GM12864 (cell line): ENCODE data around the gene RASGEF1B.

Experiments used
- DNase-seq: peaks from one replicate; pipeline ENCODE4 v3.0.0-alpha.2; 2011; ENCODE audit warnings: low read depth
- H3K4me3 ChIP-seq: 2 replicates; pipeline ENCODE4 v1.5.1; 2011; ENCODE audit warnings: mild to moderate bottlenecking, low read depth, low read length, control low read depth
- TF ChIP-seq, protein P1 (sequence below): IDR thresholded peaks from 2 replicates; pipeline ENCODE4 v1.5.1; 2011; ENCODE audit warnings: low read depth, mild to moderate bottlenecking, moderate library complexity, low read length, control low read depth, inconsistent platforms; ENCODE audit errors: missing control alignments

RASGEF1B gene

DNA sequence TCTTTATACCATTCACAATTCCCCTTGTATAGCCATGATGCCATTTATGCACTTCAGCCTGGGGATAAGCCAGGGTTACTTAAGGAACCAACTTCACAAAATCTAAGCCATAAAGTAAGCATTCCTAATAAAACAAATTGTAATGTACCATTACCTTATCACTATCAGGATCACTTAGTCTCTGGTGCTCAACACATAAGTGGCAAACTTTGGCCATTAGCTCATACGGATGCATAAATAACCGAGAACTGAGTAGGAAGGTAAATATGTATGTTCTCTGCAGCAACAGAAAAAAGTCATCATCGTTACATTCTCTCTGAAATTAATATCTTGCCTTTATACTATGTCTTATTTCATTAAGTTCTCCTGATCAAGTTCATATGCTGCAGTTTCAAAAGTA is 14.4 kb downstream of the RASGEF1B start:
- no peak overlapping the region for H3K4me3 ChIP-seq
- TF ChIP-seq, protein P1, sequence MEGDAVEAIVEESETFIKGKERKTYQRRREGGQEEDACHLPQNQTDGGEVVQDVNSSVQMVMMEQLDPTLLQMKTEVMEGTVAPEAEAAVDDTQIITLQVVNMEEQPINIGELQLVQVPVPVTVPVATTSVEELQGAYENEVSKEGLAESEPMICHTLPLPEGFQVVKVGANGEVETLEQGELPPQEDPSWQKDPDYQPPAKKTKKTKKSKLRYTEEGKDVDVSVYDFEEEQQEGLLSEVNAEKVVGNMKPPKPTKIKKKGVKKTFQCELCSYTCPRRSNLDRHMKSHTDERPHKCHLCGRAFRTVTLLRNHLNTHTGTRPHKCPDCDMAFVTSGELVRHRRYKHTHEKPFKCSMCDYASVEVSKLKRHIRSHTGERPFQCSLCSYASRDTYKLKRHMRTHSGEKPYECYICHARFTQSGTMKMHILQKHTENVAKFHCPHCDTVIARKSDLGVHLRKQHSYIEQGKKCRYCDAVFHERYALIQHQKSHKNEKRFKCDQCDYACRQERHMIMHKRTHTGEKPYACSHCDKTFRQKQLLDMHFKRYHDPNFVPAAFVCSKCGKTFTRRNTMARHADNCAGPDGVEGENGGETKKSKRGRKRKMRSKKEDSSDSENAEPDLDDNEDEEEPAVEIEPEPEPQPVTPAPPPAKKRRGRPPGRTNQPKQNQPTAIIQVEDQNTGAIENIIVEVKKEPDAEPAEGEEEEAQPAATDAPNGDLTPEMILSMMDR, result no peak
- no peak for DNase-seq

DNA sequence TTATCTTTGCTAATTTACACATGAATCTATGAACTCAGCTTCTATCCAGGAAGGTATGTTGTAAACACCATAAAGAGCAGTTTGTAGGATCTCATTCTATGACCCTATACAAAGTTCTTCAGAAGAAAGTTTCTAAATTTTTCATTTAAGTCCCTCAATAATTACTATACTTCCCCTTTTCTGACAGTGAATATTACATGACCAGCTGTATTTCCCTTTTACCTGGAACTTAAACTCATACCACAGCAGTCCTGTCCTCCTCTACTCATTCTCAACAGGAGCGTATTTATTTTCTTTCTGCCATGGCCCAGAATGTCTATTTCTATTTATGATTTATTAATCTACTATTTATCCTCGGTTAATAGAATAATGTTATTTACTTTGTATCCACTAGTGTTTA is 15.8 kb downstream of the RASGEF1B start:
- TF ChIP-seq, protein P1, result no peak
- no peak overlapping the region for H3K4me3 ChIP-seq
- no peak for DNase-seq

DNA sequence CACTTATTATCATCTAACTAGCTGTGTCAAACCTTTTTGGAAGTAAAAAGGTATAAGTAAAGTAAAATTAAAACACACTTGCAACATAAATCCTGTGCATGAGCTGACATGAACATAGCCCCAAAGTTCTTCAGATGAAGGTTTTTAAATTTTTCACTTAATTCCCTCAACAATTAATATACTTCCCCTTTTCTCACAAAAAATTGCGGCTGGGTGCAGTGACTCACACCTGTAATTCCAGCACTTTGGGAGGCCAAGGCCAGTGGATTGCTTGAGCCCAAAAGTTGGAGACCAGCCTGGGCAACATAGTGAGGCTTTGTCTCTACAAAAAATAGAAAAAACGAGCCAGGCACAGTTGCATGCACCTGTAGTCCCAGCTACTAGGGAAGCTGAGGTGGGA is 16.8 kb downstream of the RASGEF1B start:
- no peak for DNase-seq
- no peak overlapping the region for H3K4me3 ChIP-seq
- TF ChIP-seq, protein P1, result no peak

DNA sequence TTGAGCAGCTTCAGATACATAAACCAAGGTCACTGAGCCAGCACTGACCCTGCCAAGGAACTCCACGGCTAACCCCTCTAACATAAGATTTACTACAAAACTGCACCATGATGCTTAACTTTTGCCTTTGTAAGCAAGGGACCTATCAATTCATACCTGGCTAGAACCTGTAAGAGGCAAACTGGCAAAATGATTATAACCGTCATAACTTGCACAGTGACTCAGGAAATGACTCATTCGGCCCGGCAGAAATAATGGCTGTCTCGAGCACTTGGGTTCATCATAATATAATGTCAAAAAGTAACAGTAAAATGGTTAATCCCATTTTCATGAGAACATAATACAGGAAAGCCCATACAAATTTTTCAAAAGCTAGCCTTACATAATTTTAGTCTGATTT is 17.2 kb downstream of the RASGEF1B start:
- TF ChIP-seq, protein P1, result no peak
- DNase-seq, result no peak
- no peak overlapping the region for H3K4me3 ChIP-seq

DNA sequence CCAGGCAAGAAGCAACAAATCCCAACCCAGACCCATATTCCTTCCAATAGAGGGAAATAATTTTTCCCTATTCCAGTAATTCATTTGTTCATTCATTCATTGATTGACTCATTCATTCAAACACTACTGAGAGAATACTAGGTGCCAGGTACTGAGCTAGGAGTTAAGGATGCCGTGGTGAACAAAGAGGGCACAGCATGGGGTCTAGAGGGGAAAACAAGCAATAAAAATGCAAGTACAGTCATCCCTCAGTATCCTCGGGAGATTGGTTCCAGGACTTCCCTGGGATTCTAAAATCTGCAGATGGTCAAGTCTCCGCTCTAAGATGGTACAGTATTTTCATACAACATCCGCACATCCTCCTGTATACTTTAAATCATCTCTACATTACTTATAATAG is 18.7 kb downstream of the RASGEF1B start:
- TF ChIP-seq, protein P1, result no peak
- DNase-seq, result no peak
- H3K4me3 ChIP-seq, result no peak overlapping the region

DNA sequence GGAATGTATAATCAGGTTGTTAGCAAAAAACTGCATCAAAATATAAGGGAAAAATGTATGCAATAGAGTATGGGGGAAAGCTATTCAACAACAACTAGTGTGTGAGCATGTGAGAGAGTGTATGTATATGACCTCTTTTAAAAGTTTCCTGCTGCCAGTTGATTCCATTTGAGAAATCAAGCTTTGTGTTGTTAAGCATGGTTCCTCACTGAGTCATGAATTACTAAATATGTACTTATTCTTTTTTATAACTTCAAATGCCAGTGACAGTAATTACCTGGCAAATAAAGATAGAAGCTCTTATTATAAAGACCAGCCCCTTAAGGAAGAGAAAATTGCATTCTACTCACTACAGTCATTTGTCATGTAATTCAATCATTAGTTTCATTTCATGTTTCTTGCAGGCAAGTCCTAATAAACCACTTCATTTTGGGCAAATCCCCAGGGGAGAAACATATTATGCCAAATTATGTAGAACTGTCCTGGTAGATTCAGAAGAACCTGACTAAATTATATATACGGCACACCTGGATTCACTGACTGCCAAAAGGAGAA is 19.2 kb downstream of the RASGEF1B start:
- no peak for DNase-seq
- TF ChIP-seq, protein P1, result no peak
- H3K4me3 ChIP-seq, result no peak overlapping the region

DNA sequence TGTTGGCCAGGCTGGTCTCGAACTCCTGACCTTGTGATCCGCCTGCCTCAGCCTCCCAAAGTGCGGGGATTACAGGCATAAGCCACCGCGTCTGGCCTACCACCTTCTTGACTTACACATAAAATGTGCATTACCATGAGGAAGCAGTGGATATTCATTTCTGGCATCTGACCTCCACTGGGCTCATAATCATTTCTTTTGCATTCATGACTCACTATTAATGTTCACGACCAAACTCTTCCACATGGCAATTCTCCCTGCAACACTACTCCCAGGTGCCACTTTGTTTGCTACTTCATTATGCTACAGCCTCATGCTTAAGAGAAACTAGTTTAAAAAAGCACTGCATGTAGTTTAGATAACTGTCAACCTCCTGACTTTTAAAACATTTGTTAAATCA is 22.7 kb downstream of the RASGEF1B start:
- DNase-seq, result no peak
- TF ChIP-seq, protein P1, result no peak

More for the DNA sequence above, 22.7 kb downstream of the RASGEF1B start:
- H3K4me3 ChIP-seq, result no peak overlapping the region
